Astrocyte of the spinal cord (primary cell): ENCODE results near the gene TEX14.

Experiments
- DNase-seq: peaks from one replicate; pipeline ENCODE4 v3.0.0; 2011; ENCODE audit warnings: low read depth, low spot score
- H3K4me3 ChIP-seq: 2 replicates; pipeline ENCODE4 v1.5.1; 2011; ENCODE audit warnings: low read depth, mild to moderate bottlenecking, low read length, moderate library complexity
- CTCF ChIP-seq: IDR thresholded peaks from 2 replicates; pipeline ENCODE4 v1.5.1; 2012; ENCODE audit warnings: low read depth, mild to moderate bottlenecking, low read length, inconsistent platforms
- in situ Hi-C: cut with HindIII; loops from 2 replicates; pipeline ENCODE4 v1.10.0; 2017; ENCODE audit warnings: low sequenced_read_pairs

Gene TEX14

DNA sequence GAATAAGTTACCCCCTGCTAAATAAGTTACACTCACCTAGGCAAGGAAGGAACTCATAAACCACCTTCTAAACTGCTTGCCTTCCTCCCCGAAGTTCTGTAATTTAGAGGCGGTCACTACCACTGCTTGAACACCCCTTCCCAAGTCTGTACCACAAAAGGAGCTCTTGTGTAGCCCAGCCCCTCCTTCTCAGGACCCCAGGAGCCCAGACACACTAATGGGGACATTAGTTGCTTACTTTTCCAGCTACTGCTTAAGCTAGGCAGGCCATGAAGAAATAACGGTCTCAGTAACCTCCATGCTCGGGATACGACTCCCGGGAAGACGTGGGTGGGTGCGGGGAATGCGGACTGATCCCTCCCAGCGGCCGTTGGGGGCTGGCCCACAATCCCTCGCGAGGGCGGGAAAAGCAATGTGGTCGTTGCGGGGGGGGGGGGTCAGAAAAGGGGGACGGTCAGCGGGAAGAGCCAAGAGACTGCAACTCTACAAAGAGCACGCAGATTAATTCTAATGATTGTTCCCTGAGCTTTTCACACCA lies at the start of gene TEX14:
TSS of gene TEX14 (minus strand) at position 345 of the 538 bp plus-strand sequence. CDS start 40,044 bp downstream, outside the sequence.
- peak within 1 kb of the TSS; percentile 81 for H3K4me3 ChIP-seq
- no peak for TF ChIP-seq CTCF
- DNase-seq: no peak
- in situ Hi-C loops: no loop called here

GRCh38 chr17:58741121-58741625 lies 49.3 kb upstream of the TEX14 start:
- no peak for DNase-seq
- in situ Hi-C loops: no loop called here
- no peak for TF ChIP-seq CTCF
- H3K4me3 ChIP-seq: no peak overlapping the region

- no peak for DNase-seq
- TF ChIP-seq CTCF: no peak
- in situ Hi-C loops: no loop called here
- no peak overlapping the region for H3K4me3 ChIP-seq
Measured at GRCh38 chr17:58734811-58735210, 43.0 kb upstream of the TEX14 start.

DNA sequence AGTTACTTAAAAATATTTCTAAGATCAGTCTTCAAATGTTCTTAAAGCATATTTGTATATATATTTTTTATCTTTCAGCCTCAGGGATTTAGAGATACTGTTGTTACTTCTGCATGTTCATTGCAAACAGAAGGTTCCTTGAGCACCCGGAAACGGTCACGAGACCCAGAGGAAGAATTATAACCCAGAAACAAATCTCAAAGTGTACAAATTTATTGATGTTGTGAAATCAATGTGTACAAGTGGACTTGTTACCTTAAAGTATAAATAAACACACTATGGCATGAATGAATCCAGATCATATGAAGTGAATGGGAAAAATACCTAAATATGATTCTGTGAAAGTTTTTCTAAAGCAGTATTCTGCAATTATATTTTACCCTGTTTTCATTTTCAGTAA lies 42.2 kb upstream of the TEX14 start:
- DNase-seq: no peak
- no peak for TF ChIP-seq CTCF
- no peak overlapping the region for H3K4me3 ChIP-seq
- in situ Hi-C loops: no loop called here

DNA sequence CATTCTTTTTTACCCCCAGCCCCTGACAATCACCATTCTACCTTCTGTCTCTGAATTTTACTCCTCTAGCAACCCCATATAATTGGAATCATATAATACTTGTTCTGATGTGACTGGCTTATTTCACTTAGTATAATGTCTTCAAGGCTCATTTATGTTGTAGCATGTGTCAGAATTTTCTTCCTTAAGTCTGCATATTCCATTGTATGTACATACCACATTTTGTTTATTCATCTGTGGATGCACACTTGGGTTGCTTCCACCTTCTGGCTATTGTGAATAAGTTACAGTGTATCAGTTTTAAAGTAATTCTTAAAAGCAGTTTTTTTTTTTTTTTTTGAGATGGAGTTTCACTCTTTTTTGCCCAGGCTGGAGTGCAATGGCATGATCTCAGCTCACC lies 39.1 kb upstream of the TEX14 start:
- H3K4me3 ChIP-seq: no peak overlapping the region
- no peak for TF ChIP-seq CTCF
- in situ Hi-C loops: no loop called here
- no peak for DNase-seq

DNA sequence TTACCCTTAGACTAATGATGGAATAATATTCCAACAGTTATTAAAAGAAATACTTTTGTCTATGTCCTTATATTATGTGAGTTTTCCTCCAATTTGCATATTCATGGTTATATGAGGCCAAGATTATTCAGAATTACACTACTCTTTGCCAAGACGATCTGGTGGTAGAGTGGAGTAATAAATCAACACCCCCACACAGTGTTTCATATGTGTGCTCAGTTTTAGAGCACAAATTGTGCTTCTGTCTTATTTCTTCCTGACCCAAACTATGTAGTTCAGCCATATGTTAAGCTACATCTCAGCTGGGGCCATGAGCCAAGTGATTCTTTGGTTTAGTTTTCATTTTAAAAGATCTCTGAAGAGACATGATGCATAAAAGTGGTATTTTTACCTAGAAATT lies 37.0 kb upstream of the TEX14 start:
- no peak for DNase-seq
- H3K4me3 ChIP-seq: no peak overlapping the region
- in situ Hi-C loops: no loop called here
- no peak for TF ChIP-seq CTCF
